Cardiac muscle cell (in vitro differentiated cells and primary cell): ENCODE measurements around the gene RGN. TPM values are rescaled to one million over a fixed set of nuclear protein-coding genes. Genes with fewer than 3 reads are reported as not detected.
"Not testable (repeated sequence)": the region's sequence is repeated elsewhere in the genome, so short reads cannot be mapped to it uniquely, and the experiment has no call there.

Experiments used
- DNase-seq, 2 donors: peaks; one replicate each; pipeline versions ENCODE4 v3.0.0 to v3.0.0-alpha.2; 2010 to 2017; ENCODE audit warnings: low read depth in 1 of 2, low spot score in 1 of 2
- H3K27ac ChIP-seq: fragments of 200-600 bp; sonication (generic); 2 replicates; pipeline ENCODE4 v1.5.1; 2016
- H3K27me3 ChIP-seq: fragments of 200-600 bp; sonication (generic); 2 replicates; pipeline ENCODE4 v1.6.0; 2016; ENCODE audit warnings: control low read depth
- H3K36me3 ChIP-seq: fragments of 200-600 bp; sonication (generic); 2 replicates; pipeline ENCODE4 v1.5.1; 2016; ENCODE audit warnings: control low read depth
- H3K4me1 ChIP-seq: fragments of 200-600 bp; sonication (generic); 2 replicates; pipeline ENCODE4 v1.8.1; 2017; ENCODE audit warnings: low read depth, mild to moderate bottlenecking, mixed run types
- H3K4me3 ChIP-seq: fragments of 200-600 bp; sonication (generic); 2 replicates; pipeline ENCODE4 v1.5.1; 2016; ENCODE audit warnings: mild to moderate bottlenecking
- H3K9me3 ChIP-seq: fragments of 200-600 bp; sonication (generic); 2 replicates; pipeline ENCODE4 v1.5.1; 2017; ENCODE audit warnings: low read depth, mild to moderate bottlenecking, control low read depth
- CTCF ChIP-seq: IDR thresholded peaks from 2 replicates; pipeline ENCODE4 v1.5.1; 2012; ENCODE audit warnings: low read depth, mild to moderate bottlenecking, low read length
- polyA plus RNA-seq: library from polyadenylated mRNA; unstranded; fragments of >200 nt; fragmentation: Nextera tagmentation; extraction: Ambion mirVana; gene quantifications from 2 replicates; pipeline ENCODE4 v1.2.1, GENCODE V29; 2016
- total RNA-seq: library from RNA; depleted of rRNA; stranded (reverse); fragments of >200 nt; gene quantifications from 2 replicates; pipeline ENCODE4 v1.2.3, GENCODE V29; 2016

The RGN gene
- total and polyA plus RNA-seq, 2 experiments from 2014 or later: 5.7 to 31.6 TPM

- no peak for TF ChIP-seq CTCF
- Histone ChIP-seq H3K4me1 (no peaks in the 10 kb centered on the region), H3K36me3 (no peaks in the 10 kb centered on the region), H3K9me3 (no peaks in the 10 kb centered on the region), H3K4me3 (no peak overlapping the region), H3K27ac (no peak overlapping the region), H3K27me3 (no peaks in the 10 kb centered on the region)
- DNase-seq: no peak
Measured at GRCh38 chrX:47098338-47099094, 20.3 kb downstream of the RGN start.

GRCh38 chrX:47101206-47101605, 23.0 kb downstream of the RGN start:
- no peak for DNase-seq
- H3K4me3 ChIP-seq: no peak overlapping the region
- H3K4me1 ChIP-seq: no peaks in the 10 kb centered on the region
- H3K9me3 ChIP-seq: no peaks in the 10 kb centered on the region
- no peaks in the 10 kb centered on the region for H3K27me3 ChIP-seq
- no peak for TF ChIP-seq CTCF
- no peak overlapping the region for H3K27ac ChIP-seq
- H3K36me3 ChIP-seq: no peaks in the 10 kb centered on the region

GRCh38 chrX:47110936-47111615, 32.8 kb downstream of the RGN start:
- not testable (repeated sequence) for H3K36me3 ChIP-seq, DNase-seq, H3K27ac ChIP-seq, H3K9me3 ChIP-seq, H3K27me3 ChIP-seq, H3K4me3 ChIP-seq, H3K4me1 ChIP-seq

- no peaks in the 10 kb centered on the region for H3K4me1 ChIP-seq
- no peak for TF ChIP-seq CTCF
- DNase-seq: peak in 1 of 2 donors; percentile 44
- no peak overlapping the region for H3K27ac ChIP-seq
- no peaks in the 10 kb centered on the region for H3K9me3 ChIP-seq
- no peak overlapping the region for H3K4me3 ChIP-seq
- H3K36me3 ChIP-seq: no peaks in the 10 kb centered on the region
- H3K27me3 ChIP-seq: no peaks in the 10 kb centered on the region
Measured at GRCh38 chrX:47112316-47112954, 34.2 kb downstream of the RGN start.

- H3K27me3 ChIP-seq, H3K4me3 ChIP-seq, H3K9me3 ChIP-seq, H3K36me3 ChIP-seq, H3K4me1 ChIP-seq, H3K27ac ChIP-seq, DNase-seq: not testable (repeated sequence)
Measured at GRCh38 chrX:47116551-47117110, 38.4 kb downstream of the RGN start.

- H3K9me3 ChIP-seq, H3K27ac ChIP-seq, DNase-seq, H3K4me1 ChIP-seq, H3K36me3 ChIP-seq, H3K27me3 ChIP-seq, H3K4me3 ChIP-seq: not testable (repeated sequence)
Measured at GRCh38 chrX:47124466-47124865, 46.2 kb downstream of the RGN start.
